GM12878 (cell line): ENCODE measurements around the gene ATP10A. TPM values are rescaled to one million over a fixed set of nuclear protein-coding genes. Genes with fewer than 3 reads are reported as not detected.

Experiments used
- ATAC-seq: fragments of 200-7000 bp; cut with Tn5 transposase; 3 replicates; pipeline ENCODE4 v1.9.1; 2020; ENCODE audit warnings: mild to moderate bottlenecking, moderate library complexity
- BruUV-seq: library from RNA; stranded (reverse); fragments of 400-500 nt; replicated peaks from 2 replicates; lab custom pipeline; 2021; lab: Mats Ljungman, UMichigan
- CTCF ChIA-PET: fragments of 300-600 bp; sonication (Branson Sonifier 250); formaldehyde crosslinking; extraction: SDS; loops from one replicate; lab custom pipeline; 2021; ENCODE audit warnings: inconsistent platforms; lab: Yijun Ruan, JAX
- POLR2A ChIA-PET: fragments of 350-600 bp; formaldehyde crosslinking; extraction: SDS; loops from one replicate; lab custom pipeline; 2021; ENCODE audit warnings: inconsistent platforms; lab: Charles Lee
- RAD21 ChIA-PET: fragments of 300-600 bp; sonication (Branson Sonifier 250); formaldehyde crosslinking; loops from one replicate; lab custom pipeline; 2023; ENCODE audit warnings: antibody characterized with exemption; ENCODE audit not compliant: unreplicated experiment; lab: Charles Lee
- SMC1A ChIA-PET: fragments of 300-600 bp; sonication (Branson Sonifier 250); formaldehyde crosslinking; loops from one replicate; lab custom pipeline; 2023; ENCODE audit not compliant: unreplicated experiment, uncharacterized antibody; lab: Charles Lee
- DNase-seq: peaks from one replicate; pipeline ENCODE4 v3.0.0-alpha.2; 2011; ENCODE audit warnings: low read depth, low spot score
- FAIRE-seq: peaks from 3 replicates; lab custom pipeline; 2011; peaks lifted over from hg19 to GRCh38; lab: Jason Lieb, UNC
- H2AFZ ChIP-seq: 2 replicates; pipeline ENCODE4 v1.6.0; 2011; ENCODE audit warnings: low read depth, low read length, control low read depth; ENCODE audit not compliant: control insufficient read depth
- H3K27ac ChIP-seq: 2 replicates; pipeline ENCODE4 v1.5.1; 2011; ENCODE audit warnings: control low read depth; ENCODE audit not compliant: control insufficient read depth, insufficient read depth
- H3K27me3 ChIP-seq, 2 experiments: replicated peaks in 1 of 2; 2 replicates each; pipeline versions ENCODE4 v1.6.0 to v1.6.1; 2011; ENCODE audit warnings: low read length in 1 of 2; ENCODE audit not compliant: control insufficient read depth in 2 of 2, insufficient read depth in 2 of 2
- H3K36me3 ChIP-seq, 2 experiments: 2 replicates each; pipeline ENCODE4 v1.5.1; 2011; ENCODE audit warnings: low read length in 1 of 2; ENCODE audit not compliant: control insufficient read depth in 2 of 2, insufficient read depth in 2 of 2
- H3K4me1 ChIP-seq: 2 replicates; pipeline ENCODE4 v1.6.1; 2011; ENCODE audit warnings: mild to moderate bottlenecking, low read length, moderate library complexity, mixed read lengths; ENCODE audit not compliant: control insufficient read depth, insufficient read depth
- H3K4me2 ChIP-seq: 2 replicates; pipeline ENCODE4 v1.6.0; 2011; ENCODE audit warnings: control low read depth; ENCODE audit not compliant: control insufficient read depth, insufficient read depth
- H3K4me3 ChIP-seq: fragments of 200-600 bp; sonication (generic); 2 replicates; pipeline ENCODE4 v1.5.1; 2016
- H3K79me2 ChIP-seq: 2 replicates; pipeline ENCODE4 v1.6.0; 2011; ENCODE audit warnings: low read length; ENCODE audit not compliant: control insufficient read depth, insufficient read depth
- H3K9ac ChIP-seq: 2 replicates; pipeline ENCODE4 v1.8.0; 2011; ENCODE audit warnings: low read length, control low read depth, mixed read lengths; ENCODE audit not compliant: control insufficient read depth, insufficient read depth
- H3K9me3 ChIP-seq: replicated peaks from 3 replicates; pipeline ENCODE4 v1.5.1; 2011; ENCODE audit warnings: mild to moderate bottlenecking, low read length; ENCODE audit not compliant: control insufficient read depth, insufficient read depth
- H4K20me1 ChIP-seq: 2 replicates; pipeline ENCODE4 v1.6.0; 2011; ENCODE audit not compliant: control insufficient read depth, insufficient read depth
- BACH1 ChIP-seq: fragments of 450-650 bp; IDR thresholded peaks from 2 replicates; pipeline ENCODE4 v1.6.1; 2017; ENCODE audit warnings: mild to moderate bottlenecking, borderline replicate concordance
- BMI1 ChIP-seq: fragments of 450-650 bp; IDR thresholded peaks from 2 replicates; pipeline ENCODE4 v1.6.1; 2016; ENCODE audit warnings: mild to moderate bottlenecking, moderate library complexity, borderline replicate concordance
- CBFB ChIP-seq: IDR thresholded peaks from 2 replicates; pipeline ENCODE4 v1.6.1; 2016; ENCODE audit warnings: antibody characterized with exemption, low read depth
- HDAC6 ChIP-seq: fragments of 200-600 bp; sonication (generic); IDR thresholded peaks from one replicate; pipeline ENCODE4 v1.8.0; 2017; ENCODE audit warnings: antibody characterized with exemption; ENCODE audit not compliant: unreplicated experiment
- KDM1A ChIP-seq: fragments of 200-600 bp; sonication (generic); IDR thresholded peaks from 2 replicates; pipeline ENCODE4 v1.6.1; 2016; ENCODE audit warnings: borderline replicate concordance
- NFXL1 ChIP-seq: fragments of 450-650 bp; IDR thresholded peaks from 2 replicates; pipeline ENCODE4 v1.6.1; 2017; ENCODE audit warnings: antibody characterized with exemption, mild to moderate bottlenecking, borderline replicate concordance
- NFYA ChIP-seq: IDR thresholded peaks from 2 replicates; pipeline ENCODE4 v1.6.1; 2011; ENCODE audit warnings: low read depth, mild to moderate bottlenecking, low read length, improper control_type of control experiment, borderline replicate concordance
- RAD21 ChIP-seq: IDR thresholded peaks from 2 replicates; pipeline ENCODE4 v1.6.1; 2011; ENCODE audit warnings: mild to moderate bottlenecking, low read depth, low read length, moderate library complexity; ENCODE audit not compliant: insufficient read depth
- RCOR1 ChIP-seq: conservative IDR thresholded peaks from 2 replicates; pipeline ENCODE4 v1.6.1; 2012; ENCODE audit warnings: low read depth, low read length, improper control_type of control experiment
- SIX5 ChIP-seq: IDR thresholded peaks from 2 replicates; pipeline ENCODE4 v1.6.1; 2011; ENCODE audit warnings: mild to moderate bottlenecking, low read depth, low read length, moderate library complexity; ENCODE audit not compliant: severe bottlenecking
- STAT1 ChIP-seq: fragments of 450-650 bp; conservative IDR thresholded peaks from 2 replicates; pipeline ENCODE4 v1.6.1; 2014; ENCODE audit warnings: antibody characterized with exemption, mild to moderate bottlenecking
- ZNF24 ChIP-seq: fragments of 450-650 bp; IDR thresholded peaks from 2 replicates; pipeline ENCODE4 v1.6.1; 2017; ENCODE audit warnings: antibody characterized with exemption, mild to moderate bottlenecking
- WGBS: methylation state at CpG from one replicate; pipeline ENCODE4 v1.1.6; 2016; ENCODE audit warnings: low lambda C conversion rate; ENCODE audit not compliant: insufficient replicate concordance, insufficient coverage; ENCODE audit errors: missing lambda C conversion rate; 5-methylcytosine and 5-hydroxymethylcytosine counted together
- in situ Hi-C: fragments of 300-500 bp; cut with MboI; formaldehyde crosslinking; loops from 9 replicates; pipeline ENCODE4 v1.14.3; 2018; ENCODE audit warnings: mixed read lengths
- intact Hi-C: fragments of 100-400 bp; cut with micrococcal nuclease; formaldehyde crosslinking; loops from one replicate; pipeline ENCODE4 v1.14.2; 2022; ENCODE audit not compliant: unreplicated experiment
- polyA plus RNA-seq, 11 experiments: library from polyadenylated mRNA; depleted of rRNA in 4 of 11; unstranded in 6 of 11; stranded (reverse) in 5 of 11; fragments of >200 nt; fragmentation: Nextera tagmentation in 4 of 11; fragmentation: Illumina TruSeq in 1 of 11; extraction: Ambion mirVana in 4 of 11; extraction: Trizol in 1 of 11; gene quantifications; 1 replicate in 1 of 11; 2 replicates in 10 of 11; pipeline versions ENCODE4 v1.2.1 to v1.2.3, GENCODE V29; 2011 to 2016; ENCODE audit warnings: inconsistent platforms in 2 of 11, missing spikeins in 2 of 11, low read depth in 1 of 11
- total RNA-seq, 4 experiments: library from RNA; depleted of rRNA in 3 of 4; stranded (reverse); fragments of >200 nt in 3 of 4; fragmentation: Illumina TruSeq in 1 of 4; extraction: Trizol in 1 of 4; gene quantifications; 2 replicates each; pipeline versions ENCODE4 v1.2.1 to v1.2.3, GENCODE V29; 2013 to 2021
- TF ChIP-seq, protein P1 (sequence below): fragments of 450-650 bp; IDR thresholded peaks from 2 replicates; pipeline ENCODE4 v1.6.1; 2017; ENCODE audit warnings: borderline replicate concordance
- TF ChIP-seq, protein P2 (sequence below): IDR thresholded peaks from 2 replicates; pipeline ENCODE4 v1.6.1; 2012; ENCODE audit warnings: low read depth, low read length, improper control_type of control experiment
- TF ChIP-seq, protein P3 (sequence below): IDR thresholded peaks from 2 replicates; pipeline ENCODE4 v1.6.1; 2012; ENCODE audit warnings: improper control_type of control experiment, low read depth, low read length; ENCODE audit not compliant: insufficient replicate concordance

Gene ATP10A
- total and polyA plus RNA-seq, 10 of the 15 experiments (the other 5 are each of a cell fraction or from before 2014, with no cell fraction given), result 0.04 to 1.5 (median 0.31) TPM; not detected in 2

DNA sequence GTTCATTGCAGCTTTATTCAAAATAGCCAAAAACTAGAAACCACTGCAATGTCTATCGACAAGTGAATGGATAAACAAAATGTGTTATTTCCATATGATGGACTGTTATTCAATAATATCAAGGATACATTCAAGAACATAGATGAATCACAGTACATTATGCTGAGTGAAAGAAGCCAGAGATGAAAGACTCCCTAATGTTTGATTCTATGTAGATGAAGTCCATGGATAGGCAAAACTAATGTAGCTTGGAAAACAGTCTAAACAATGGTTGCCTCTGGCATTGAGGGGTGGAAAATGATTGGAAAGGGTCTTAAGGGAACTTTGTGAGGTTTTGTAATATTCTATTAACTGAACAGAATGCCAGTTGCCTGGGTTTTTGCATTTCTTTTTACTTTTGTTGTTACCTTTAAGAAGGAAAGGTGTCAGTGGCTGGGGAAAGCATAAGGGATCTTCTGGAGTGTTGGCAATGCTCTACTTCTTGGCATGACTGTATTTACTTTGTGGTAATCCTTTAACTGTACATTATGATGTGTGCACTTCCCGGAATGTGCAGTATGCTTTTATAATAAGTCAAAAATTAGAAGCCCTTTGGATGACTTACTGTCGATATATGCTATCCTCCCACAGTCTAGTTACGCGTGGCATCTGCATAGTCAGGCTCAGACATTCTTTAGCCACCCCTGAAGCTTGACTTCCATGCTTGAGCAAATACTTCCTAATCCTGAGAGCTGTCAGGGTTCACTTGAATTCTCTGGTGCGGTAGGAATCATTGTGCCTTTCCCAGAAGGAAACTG lies 20.5 kb upstream of the ATP10A start (continued):
- TF ChIP-seq CBFB, result no peak
- TF ChIP-seq BACH1, result no peak

DNA sequence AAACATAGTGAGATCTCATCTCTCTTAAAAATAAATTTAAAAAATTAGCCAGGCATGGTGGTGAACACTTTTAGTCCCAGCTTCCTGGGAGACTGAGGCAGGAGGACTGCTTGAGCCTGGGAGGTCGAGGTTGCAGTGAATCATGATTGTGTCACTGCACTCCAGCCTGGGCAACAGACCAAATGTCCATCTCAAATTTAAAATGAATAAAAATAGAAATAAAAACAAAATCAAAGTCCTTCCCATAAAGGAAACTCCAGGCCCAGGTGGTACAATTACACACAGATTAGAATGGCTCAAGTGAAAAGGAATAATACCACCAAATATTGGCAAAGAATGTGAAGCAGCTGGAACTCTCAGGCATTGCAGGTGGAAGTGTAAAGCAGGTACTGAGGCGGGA lies 19.3 kb upstream of the ATP10A start:
- no peaks in the 10 kb centered on the region for H3K9me3 ChIP-seq
- no peaks in the 10 kb centered on the region for H3K27me3 ChIP-seq
- H3K4me1 ChIP-seq, result no peaks in the 10 kb centered on the region
- BruUV-seq, result no TSS peak
- H3K36me3 ChIP-seq, result no peaks in the 10 kb centered on the region
- no peak overlapping the region for H3K4me3 ChIP-seq
- in situ Hi-C loops, result loop anchor here (10.0 kb wide), 1 partner anchor 62 kb away; no protein-coding TSS in a partner anchor
- no peaks in the 10 kb centered on the region for H3K79me2 ChIP-seq
- POLR2A ChIA-PET, result no interaction called here
- H2AFZ ChIP-seq, result no peak overlapping the region
- RAD21 ChIA-PET, result no interaction called here
- CTCF ChIA-PET, result no interaction called here
- no peaks in the 10 kb centered on the region for H4K20me1 ChIP-seq
- no peak overlapping the region for H3K4me2 ChIP-seq
- ATAC-seq, result no peak
- H3K27ac ChIP-seq, result no peak overlapping the region
- intact Hi-C loops, result no loop called here
- SMC1A ChIA-PET, result no interaction called here
- no peak for FAIRE-seq
- no peak for DNase-seq
- WGBS, result 24% methylated on average over 2 of the region's 2 CpGs
- no peak overlapping the region for H3K9ac ChIP-seq
- TF ChIP-seq SIX5 (no peak), NFYA (no peak), STAT1 (no peak), RCOR1 (no peak), BMI1 (no peak), HDAC6 (no peak), KDM1A (no peak), RAD21 (no peak), ZNF24 (no peak), NFXL1 (no peak)
- TF ChIP-seq, protein P1, sequence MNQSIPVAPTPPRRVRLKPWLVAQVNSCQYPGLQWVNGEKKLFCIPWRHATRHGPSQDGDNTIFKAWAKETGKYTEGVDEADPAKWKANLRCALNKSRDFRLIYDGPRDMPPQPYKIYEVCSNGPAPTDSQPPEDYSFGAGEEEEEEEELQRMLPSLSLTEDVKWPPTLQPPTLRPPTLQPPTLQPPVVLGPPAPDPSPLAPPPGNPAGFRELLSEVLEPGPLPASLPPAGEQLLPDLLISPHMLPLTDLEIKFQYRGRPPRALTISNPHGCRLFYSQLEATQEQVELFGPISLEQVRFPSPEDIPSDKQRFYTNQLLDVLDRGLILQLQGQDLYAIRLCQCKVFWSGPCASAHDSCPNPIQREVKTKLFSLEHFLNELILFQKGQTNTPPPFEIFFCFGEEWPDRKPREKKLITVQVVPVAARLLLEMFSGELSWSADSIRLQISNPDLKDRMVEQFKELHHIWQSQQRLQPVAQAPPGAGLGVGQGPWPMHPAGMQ, result no peak
- TF ChIP-seq, protein P2, sequence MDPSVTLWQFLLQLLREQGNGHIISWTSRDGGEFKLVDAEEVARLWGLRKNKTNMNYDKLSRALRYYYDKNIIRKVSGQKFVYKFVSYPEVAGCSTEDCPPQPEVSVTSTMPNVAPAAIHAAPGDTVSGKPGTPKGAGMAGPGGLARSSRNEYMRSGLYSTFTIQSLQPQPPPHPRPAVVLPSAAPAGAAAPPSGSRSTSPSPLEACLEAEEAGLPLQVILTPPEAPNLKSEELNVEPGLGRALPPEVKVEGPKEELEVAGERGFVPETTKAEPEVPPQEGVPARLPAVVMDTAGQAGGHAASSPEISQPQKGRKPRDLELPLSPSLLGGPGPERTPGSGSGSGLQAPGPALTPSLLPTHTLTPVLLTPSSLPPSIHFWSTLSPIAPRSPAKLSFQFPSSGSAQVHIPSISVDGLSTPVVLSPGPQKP, result no peak
- TF ChIP-seq, protein P3, sequence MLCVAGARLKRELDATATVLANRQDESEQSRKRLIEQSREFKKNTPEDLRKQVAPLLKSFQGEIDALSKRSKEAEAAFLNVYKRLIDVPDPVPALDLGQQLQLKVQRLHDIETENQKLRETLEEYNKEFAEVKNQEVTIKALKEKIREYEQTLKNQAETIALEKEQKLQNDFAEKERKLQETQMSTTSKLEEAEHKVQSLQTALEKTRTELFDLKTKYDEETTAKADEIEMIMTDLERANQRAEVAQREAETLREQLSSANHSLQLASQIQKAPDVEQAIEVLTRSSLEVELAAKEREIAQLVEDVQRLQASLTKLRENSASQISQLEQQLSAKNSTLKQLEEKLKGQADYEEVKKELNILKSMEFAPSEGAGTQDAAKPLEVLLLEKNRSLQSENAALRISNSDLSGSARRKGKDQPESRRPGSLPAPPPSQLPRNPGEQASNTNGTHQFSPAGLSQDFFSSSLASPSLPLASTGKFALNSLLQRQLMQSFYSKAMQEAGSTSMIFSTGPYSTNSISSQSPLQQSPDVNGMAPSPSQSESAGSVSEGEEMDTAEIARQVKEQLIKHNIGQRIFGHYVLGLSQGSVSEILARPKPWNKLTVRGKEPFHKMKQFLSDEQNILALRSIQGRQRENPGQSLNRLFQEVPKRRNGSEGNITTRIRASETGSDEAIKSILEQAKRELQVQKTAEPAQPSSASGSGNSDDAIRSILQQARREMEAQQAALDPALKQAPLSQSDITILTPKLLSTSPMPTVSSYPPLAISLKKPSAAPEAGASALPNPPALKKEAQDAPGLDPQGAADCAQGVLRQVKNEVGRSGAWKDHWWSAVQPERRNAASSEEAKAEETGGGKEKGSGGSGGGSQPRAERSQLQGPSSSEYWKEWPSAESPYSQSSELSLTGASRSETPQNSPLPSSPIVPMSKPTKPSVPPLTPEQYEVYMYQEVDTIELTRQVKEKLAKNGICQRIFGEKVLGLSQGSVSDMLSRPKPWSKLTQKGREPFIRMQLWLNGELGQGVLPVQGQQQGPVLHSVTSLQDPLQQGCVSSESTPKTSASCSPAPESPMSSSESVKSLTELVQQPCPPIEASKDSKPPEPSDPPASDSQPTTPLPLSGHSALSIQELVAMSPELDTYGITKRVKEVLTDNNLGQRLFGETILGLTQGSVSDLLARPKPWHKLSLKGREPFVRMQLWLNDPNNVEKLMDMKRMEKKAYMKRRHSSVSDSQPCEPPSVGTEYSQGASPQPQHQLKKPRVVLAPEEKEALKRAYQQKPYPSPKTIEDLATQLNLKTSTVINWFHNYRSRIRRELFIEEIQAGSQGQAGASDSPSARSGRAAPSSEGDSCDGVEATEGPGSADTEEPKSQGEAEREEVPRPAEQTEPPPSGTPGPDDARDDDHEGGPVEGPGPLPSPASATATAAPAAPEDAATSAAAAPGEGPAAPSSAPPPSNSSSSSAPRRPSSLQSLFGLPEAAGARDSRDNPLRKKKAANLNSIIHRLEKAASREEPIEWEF, result no peak
